Stimulated activated CD8-positive, alpha-beta memory T cell treated with anti-CD3 and anti-CD28 coated beads, Interleukin-7, amount 100 ng/mL, for 24 hours (primary cell): ENCODE measurements around the gene SLFN14.
"Not testable (repeated sequence)": the region's sequence is repeated elsewhere in the genome, so short reads cannot be mapped to it uniquely, and the experiment has no call there.

Source experiments
- DNase-seq: peaks from one replicate; pipeline ENCODE4 v3.0.0-alpha.2; 2020; ENCODE audit warnings: low read depth

Gene SLFN14

DNA sequence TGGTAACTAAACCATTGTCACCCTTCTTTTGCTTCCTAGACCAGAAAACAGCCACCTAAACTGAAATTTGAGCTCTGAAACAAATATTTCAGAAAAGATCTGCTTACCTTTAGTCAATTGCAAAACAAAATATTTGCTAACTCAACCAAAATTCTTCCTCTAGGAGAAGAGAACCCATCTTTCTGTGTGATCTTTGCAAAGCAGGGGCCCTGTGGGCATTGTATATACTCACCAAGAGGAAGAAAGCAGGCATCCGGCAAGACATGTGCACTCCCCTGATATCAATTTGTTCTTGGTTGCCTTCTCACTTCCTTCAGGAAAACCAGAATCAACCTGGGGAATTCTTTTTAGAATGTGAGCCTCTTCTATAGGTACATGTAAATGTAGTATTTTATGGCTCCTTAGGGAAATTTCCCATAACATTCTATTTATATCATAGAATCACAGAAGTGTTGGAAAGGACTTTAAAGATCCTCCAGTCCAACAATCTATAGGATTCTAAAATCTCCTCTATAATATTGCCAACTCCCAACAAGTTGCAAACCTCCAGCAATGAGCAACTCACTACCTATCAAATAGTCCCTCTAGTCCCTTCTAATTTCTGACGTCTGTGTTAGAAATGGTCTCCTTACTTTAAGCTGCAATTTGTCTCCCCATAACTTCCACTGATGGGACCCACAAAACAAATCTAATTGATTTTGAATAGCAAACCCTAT lies 966 bp downstream of the SLFN14 start:
- no peak for DNase-seq

DNA sequence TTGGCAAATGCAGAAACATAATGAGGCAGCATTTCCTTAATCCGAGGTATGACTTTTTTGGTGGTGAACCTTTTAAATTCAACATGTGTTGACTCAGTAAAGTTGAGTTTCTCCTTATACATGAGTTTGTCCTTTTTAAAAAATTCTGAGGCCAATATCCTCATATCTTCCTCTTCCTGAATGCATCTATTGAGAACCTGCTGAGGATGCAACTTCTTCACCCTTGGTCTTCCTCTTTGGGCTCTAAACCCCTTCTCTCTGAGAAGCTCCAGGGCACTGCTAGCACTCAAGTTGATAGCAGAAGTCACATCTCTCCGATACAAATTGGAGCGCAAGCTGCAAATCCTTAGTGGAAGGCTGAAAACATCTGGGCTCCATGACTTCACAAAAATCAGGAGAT lies 3.3 kb downstream of the SLFN14 start:
- no peak for DNase-seq

GRCh38 chr17:35555691-35556090 lies 4.9 kb downstream of the SLFN14 start:
- no peak for DNase-seq

DNA sequence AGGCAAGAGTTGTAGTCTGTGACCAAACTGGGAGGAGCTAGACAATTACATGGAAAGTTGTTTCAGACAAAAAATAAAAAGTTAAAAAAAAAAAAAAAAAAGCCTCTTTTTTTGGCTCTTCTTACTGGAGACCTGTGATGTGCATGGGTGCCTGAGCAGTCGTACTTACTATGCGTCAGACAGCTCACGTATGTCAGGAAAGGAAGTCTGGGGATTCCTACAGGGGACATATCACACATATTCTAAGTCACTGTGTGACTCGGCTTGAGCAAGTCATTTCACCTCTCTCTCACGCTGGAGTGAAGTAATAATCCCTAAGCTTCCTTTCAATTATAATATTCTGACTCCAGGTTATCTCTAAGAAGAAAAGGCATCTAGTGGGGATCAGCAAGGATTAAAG lies 6.0 kb downstream of the SLFN14 start:
- DNase-seq, result no peak

DNA sequence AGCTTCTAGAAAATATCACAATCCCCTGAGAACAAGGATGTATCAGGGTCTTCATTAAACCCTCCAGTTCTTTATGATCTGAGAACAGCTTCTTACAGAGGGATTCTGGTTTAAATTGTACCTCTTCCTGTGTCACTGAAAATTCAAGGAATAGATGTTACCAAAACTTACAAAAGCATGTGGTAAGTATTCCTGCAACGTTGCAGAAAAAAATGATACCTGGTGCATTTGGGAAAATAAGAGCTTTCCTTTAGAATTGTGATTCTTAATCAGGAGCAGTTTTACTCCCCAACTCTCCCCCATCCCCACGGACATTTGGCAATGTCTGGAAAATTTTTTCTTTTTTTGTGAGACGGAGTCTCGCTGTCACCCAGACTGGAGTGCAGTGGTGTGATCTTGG lies 7.3 kb downstream of the SLFN14 start:
- no peak for DNase-seq

DNA sequence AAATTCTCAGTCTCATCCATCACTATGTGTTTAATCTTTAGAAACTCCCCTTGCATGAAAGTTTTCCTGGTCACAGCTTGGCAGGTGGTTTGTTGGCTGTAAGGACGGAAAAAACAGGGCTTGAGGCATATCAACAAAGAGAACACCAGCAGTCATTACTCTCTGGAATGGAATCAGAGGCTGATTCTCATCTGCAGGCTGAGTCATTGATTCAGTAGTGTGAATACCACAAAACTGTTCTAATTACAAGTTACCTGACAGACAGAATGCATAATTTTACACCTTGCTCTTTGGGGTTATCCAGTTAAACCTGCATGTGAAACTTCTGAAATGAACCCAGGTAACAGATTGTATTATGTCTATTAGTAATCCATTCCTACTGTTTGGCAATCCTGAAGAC lies 11.6 kb downstream of the SLFN14 start:
- DNase-seq, result no peak

GRCh38 chr17:35548208-35548810 lies 12.3 kb downstream of the SLFN14 start:
- DNase-seq, result no peak

GRCh38 chr17:35546487-35546886 lies 14.1 kb downstream of the SLFN14 start:
- no peak for DNase-seq

DNA sequence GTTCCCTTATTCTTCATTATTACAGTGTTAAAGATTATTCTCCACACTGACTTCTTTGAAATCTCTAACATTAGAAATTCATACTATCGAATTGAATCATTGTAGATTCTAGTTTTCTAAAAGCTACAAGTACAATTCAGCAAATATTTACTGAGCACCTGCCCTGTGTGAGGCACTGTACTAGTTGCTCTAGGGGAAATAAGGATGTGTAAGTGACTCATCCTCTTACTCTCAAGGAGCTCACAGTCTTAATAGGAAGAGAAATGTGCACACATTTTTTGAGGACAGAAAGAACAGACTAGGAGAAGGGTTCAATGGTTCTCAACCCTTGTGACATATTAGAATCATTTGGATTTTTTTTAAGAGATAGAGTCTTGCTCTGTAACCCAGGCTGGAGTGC lies 15.5 kb downstream of the SLFN14 start:
- no peak for DNase-seq

- DNase-seq, result no peak
Observed at GRCh38 chr17:35543856-35544255, 16.8 kb downstream of the SLFN14 start.

DNA sequence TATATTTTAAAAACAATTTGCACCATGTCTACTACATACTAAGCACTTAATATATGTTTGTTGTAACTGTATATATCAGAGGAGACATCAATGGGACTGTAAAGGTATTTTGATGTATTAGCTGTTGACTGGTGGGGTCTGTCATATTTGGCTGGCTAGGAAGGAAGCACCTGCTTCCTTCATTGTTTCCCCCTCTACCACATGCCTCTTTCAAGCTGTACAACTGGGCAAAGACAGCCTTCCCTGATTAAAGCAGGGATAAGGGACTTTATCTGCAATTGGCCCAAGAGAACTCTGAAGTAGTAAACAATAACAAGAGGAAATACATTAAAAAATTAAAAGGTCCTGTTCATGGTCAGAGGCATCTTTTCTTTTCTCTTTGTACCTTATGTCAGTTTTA lies 17.6 kb downstream of the SLFN14 start:
- no peak for DNase-seq

DNA sequence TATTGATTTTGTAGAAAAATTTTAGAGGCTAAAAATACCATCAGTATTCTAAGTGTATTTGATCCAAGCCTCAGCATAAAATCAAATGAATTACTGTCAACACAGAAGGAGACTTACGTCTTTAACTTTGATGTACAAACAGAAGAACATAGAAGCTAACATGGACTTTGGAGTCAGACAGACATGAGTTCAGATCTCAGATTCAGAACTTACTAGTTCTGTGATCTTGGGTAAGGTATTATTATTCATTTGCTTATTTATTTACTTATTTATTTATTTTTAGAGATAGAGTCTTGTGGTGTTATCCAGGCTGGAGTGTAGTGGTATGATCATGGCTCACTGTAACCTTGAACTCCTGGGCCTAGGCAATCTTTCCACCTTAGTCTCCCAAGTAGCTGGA lies 19.2 kb downstream of the SLFN14 start:
- no peak for DNase-seq

DNA sequence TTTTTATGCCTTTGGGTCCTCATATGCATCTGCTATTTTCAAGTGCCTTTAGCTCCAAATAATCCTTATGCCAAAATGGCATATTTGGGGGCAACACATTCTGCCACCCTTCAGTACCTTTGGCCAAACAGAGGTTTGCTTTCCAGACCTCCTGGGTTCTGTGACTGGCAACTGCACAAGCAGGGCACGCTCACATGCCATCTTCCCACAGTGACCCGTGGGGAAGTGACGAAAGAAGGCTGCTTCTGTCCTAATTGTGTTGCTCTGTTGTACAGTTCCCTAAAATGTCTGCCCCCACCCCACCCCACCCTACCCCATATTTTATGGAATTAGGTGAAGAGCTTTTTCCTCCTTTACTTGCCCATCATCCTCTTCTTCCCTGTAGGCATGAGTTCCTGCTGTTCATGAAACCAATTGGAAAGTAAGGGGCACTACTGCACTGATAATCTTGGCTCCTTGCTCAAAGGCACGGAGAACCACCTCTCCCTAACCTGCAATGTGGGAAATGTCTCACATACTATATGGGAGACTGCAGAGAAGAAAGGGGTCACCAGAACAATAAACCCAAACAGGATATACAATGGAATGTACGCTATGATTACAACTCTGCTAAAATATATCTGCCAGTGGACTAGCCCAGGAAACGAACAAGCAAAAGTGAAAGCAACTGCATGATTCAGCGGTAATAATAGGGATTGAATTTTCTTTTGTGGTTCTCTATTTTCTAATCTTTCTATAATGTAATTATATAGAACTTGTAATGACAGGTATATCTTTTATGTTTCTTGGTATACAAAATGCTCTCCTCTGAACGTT lies 19.8 kb downstream of the SLFN14 start:
- no peak for DNase-seq

DNA sequence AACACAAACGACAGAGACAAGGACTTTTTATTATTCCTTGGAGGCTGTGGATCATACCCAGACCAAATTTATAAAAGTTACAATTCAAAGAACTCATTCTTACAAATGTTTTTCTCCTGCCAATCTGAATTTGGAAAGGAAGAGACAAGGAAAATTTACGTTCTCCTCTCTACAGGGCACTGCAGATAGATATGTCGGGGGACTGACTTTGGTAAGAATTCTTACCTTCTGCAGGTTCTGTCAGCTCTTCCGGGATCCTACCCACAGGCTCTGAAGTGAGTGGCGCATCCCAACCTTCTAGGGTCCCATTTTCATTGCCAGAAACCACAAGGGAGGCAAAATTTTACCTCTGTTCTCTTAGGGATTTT lies 21.0 kb downstream of the SLFN14 start:
- DNase-seq, result no peak

- no peak for DNase-seq
Observed at GRCh38 chr17:35537601-35538141, 22.9 kb downstream of the SLFN14 start, which contains the start of gene SLFN12L. Gene SLFN12L (minus strand): TSS chr17:35537678. CDS start chr17:35522364, 15,314 bp downstream.

- DNase-seq, result no peak
Observed at GRCh38 chr17:35536664-35537171, 23.9 kb downstream of the SLFN14 start.

- DNase-seq, result not testable (repeated sequence)
Observed at GRCh38 chr17:35535406-35535805, 25.2 kb downstream of the SLFN14 start.

DNA sequence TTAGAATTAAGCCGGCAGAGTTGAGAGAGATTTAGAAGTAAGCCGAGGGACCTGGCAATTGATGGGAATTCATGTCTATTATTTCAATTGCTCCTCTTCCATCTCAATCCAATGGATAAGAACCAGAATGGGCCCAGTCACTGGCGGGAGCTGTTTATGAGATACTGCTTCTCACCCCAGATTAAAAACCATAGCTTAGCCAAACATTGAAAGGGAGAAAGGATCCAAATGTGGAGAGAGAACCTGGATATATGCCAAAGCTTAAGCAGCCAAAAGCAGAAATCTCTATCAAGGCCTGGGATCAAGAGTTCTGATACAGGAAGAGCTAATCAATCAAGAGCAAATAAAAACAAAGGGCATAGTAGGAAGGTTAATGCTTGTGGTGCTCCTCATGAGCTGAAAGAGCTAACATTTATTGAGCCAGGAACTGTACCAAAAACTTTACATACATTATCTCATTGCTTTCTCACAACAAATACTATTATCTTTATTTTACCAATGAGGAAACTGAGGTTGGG lies 26.0 kb downstream of the SLFN14 start:
- DNase-seq, result no peak

DNA sequence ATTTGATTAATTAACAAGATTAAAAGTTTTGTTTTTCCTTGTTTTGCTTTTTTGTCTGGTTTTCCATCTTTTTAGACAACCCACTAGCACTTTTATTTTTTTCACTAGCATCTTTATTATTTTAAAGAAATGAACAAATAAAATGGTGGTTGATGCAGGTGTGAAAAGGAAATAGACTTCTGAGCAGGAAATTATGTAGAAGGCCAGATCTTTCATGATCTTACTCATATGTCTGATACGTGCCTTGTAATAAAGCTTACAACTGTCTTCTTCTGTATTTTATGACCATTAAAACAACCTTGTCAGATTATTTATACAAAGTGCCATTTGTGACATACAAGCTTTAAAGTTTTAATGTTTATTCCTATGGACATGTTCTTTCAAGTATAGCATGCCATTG lies 29.5 kb downstream of the SLFN14 start:
- no peak for DNase-seq

DNA sequence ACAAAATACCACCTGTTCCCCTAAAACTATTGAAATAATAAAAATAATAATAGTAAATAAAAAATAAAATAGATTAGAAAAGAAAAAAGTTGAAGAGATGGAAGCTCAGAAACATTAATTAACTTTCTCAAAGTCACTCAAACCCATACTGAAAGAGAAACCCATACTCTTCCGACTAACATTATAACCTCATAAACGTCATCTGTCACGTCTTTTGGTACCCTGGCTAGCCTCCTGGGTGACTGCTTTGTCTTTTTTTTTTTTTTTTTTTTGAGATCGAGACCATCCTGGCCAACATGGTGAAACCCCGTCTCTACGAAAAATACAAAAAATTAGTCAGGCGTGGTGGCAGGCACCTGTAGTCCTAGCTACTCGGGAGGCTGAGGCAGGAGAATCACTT lies 30.8 kb downstream of the SLFN14 start:
- DNase-seq, result no peak

- not testable (repeated sequence) for DNase-seq
Observed at GRCh38 chr17:35529326-35529725, 31.3 kb downstream of the SLFN14 start.

GRCh38 chr17:35523296-35523695 lies 37.3 kb downstream of the SLFN14 start:
- DNase-seq, result no peak
